ENCODE results near the gene TMEM131. TPM values are rescaled to one million over a fixed set of nuclear protein-coding genes. Genes with fewer than 3 reads are reported as not detected.

Gene TMEM131
- total and polyA plus RNA-seq, 2 of the 8 experiments (the other 6 are each of a cell fraction or from before 2014, with no cell fraction given), result 9.7 to 22.9 TPM

DNA sequence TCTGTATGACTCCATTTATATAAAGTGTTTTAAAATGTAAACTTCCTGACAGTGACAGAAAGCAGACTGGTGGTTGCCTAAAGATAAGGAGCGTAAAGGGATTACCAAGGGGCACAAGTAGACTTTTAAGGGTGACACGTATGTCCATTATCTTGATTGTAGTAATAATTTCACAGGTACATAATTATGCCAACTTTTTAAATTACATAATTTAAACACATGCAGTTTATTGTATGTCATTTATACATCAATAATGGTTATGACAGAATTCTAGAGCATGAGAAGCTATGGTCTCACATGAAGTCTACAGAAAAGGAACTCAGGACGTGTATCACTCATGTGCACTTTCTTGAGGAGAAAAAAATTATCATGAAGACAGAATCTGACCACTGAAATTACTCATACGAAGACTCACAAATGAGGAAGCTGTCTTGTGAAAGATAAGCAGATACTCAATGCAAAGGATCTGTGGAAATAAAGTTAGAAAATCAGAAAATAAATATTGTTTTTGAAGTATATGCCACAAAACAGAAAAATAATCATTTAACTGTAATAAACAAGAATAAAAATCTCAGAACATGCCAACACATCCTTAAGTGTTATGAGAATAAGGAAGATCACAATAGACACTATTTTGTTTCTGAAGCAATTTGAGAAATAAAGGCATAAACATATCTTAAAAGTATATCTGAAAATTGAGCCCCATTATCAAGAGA is 84.4 kb downstream of the TMEM131 start (continued):
- TF ChIP-seq TAF1 (IDR thresholded peaks at IDR 0.05; ENCODE audit: low read depth, low read length) (no peak), CHD2 (IDR thresholded peaks at IDR 0.05; ENCODE audit: low read length) (no peak), HDAC6 (IDR thresholded peaks at IDR 0.05; ENCODE audit: low read depth, low read length) (no peak), SUZ12 (IDR thresholded peaks at IDR 0.05; ENCODE audit: low read length) (no peak), NANOG (IDR thresholded peaks at IDR 0.05; ENCODE audit: insufficient read depth, low read depth, low read length, poor library complexity, severe bottlenecking) (no peak), POLR2A (IDR thresholded peaks at IDR 0.05; ENCODE audit: control extremely low read depth in 1 of 2, low read depth in 2 of 2, low read length in 2 of 2) (no peak)
- TF ChIP-seq, protein P1, sequence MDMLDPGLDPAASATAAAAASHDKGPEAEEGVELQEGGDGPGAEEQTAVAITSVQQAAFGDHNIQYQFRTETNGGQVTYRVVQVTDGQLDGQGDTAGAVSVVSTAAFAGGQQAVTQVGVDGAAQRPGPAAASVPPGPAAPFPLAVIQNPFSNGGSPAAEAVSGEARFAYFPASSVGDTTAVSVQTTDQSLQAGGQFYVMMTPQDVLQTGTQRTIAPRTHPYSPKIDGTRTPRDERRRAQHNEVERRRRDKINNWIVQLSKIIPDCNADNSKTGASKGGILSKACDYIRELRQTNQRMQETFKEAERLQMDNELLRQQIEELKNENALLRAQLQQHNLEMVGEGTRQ (IDR thresholded peaks at IDR 0.05; ENCODE audit: low read length), result no peak
- TF ChIP-seq, protein P2, sequence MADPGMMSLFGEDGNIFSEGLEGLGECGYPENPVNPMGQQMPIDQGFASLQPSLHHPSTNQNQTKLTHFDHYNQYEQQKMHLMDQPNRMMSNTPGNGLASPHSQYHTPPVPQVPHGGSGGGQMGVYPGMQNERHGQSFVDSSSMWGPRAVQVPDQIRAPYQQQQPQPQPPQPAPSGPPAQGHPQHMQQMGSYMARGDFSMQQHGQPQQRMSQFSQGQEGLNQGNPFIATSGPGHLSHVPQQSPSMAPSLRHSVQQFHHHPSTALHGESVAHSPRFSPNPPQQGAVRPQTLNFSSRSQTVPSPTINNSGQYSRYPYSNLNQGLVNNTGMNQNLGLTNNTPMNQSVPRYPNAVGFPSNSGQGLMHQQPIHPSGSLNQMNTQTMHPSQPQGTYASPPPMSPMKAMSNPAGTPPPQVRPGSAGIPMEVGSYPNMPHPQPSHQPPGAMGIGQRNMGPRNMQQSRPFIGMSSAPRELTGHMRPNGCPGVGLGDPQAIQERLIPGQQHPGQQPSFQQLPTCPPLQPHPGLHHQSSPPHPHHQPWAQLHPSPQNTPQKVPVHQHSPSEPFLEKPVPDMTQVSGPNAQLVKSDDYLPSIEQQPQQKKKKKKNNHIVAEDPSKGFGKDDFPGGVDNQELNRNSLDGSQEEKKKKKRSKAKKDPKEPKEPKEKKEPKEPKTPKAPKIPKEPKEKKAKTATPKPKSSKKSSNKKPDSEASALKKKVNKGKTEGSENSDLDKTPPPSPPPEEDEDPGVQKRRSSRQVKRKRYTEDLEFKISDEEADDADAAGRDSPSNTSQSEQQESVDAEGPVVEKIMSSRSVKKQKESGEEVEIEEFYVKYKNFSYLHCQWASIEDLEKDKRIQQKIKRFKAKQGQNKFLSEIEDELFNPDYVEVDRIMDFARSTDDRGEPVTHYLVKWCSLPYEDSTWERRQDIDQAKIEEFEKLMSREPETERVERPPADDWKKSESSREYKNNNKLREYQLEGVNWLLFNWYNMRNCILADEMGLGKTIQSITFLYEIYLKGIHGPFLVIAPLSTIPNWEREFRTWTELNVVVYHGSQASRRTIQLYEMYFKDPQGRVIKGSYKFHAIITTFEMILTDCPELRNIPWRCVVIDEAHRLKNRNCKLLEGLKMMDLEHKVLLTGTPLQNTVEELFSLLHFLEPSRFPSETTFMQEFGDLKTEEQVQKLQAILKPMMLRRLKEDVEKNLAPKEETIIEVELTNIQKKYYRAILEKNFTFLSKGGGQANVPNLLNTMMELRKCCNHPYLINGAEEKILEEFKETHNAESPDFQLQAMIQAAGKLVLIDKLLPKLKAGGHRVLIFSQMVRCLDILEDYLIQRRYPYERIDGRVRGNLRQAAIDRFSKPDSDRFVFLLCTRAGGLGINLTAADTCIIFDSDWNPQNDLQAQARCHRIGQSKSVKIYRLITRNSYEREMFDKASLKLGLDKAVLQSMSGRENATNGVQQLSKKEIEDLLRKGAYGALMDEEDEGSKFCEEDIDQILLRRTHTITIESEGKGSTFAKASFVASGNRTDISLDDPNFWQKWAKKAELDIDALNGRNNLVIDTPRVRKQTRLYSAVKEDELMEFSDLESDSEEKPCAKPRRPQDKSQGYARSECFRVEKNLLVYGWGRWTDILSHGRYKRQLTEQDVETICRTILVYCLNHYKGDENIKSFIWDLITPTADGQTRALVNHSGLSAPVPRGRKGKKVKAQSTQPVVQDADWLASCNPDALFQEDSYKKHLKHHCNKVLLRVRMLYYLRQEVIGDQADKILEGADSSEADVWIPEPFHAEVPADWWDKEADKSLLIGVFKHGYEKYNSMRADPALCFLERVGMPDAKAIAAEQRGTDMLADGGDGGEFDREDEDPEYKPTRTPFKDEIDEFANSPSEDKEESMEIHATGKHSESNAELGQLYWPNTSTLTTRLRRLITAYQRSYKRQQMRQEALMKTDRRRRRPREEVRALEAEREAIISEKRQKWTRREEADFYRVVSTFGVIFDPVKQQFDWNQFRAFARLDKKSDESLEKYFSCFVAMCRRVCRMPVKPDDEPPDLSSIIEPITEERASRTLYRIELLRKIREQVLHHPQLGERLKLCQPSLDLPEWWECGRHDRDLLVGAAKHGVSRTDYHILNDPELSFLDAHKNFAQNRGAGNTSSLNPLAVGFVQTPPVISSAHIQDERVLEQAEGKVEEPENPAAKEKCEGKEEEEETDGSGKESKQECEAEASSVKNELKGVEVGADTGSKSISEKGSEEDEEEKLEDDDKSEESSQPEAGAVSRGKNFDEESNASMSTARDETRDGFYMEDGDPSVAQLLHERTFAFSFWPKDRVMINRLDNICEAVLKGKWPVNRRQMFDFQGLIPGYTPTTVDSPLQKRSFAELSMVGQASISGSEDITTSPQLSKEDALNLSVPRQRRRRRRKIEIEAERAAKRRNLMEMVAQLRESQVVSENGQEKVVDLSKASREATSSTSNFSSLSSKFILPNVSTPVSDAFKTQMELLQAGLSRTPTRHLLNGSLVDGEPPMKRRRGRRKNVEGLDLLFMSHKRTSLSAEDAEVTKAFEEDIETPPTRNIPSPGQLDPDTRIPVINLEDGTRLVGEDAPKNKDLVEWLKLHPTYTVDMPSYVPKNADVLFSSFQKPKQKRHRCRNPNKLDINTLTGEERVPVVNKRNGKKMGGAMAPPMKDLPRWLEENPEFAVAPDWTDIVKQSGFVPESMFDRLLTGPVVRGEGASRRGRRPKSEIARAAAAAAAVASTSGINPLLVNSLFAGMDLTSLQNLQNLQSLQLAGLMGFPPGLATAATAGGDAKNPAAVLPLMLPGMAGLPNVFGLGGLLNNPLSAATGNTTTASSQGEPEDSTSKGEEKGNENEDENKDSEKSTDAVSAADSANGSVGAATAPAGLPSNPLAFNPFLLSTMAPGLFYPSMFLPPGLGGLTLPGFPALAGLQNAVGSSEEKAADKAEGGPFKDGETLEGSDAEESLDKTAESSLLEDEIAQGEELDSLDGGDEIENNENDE (IDR thresholded peaks at IDR 0.05; ENCODE audit: insufficient replicate concordance, low read length), result no peak

Measured in H1 (cell line).